ENCODE measurements around the gene CR1. TPM values are rescaled to one million over a fixed set of nuclear protein-coding genes. Genes with fewer than 3 reads are reported as not detected.

Gene CR1
- total and polyA plus RNA-seq, 2 of the 8 experiments (the other 6 are each of a cell fraction or from before 2014, with no cell fraction given) = 0.15 to 0.22 TPM

DNA sequence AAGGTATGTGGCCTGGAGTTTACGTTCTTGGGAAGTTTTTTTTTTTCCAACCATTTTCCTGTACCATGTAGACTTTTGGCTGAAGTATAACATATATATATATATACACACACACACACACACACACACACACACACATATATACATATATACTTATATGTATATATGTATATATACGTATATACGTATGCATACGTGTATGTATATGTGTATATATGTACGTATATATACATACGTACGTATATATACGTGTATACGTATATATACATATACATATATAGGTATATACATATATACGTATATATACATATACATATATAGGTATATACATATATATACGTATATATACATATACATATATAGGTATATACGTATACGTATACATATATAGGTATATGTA lies 18.9 kb downstream of the CR1 start:
- no peak overlapping the region for H2AFZ ChIP-seq (ENCODE audit: low read length)
- no peak overlapping the region for H4K91ac ChIP-seq (replicated peaks; ENCODE audit: insufficient read length, low read length)
- no peaks in the 10 kb centered on the region for H3K79me1 ChIP-seq (ENCODE audit: low read depth, low read length)
- DNase-seq (ENCODE audit: low read depth in 1 of 2, low spot score in 2 of 2) = no peak
- H2AK5ac ChIP-seq (ENCODE audit: low read depth, low read length) = no peak overlapping the region
- H3K4me1 ChIP-seq (replicated peaks in 1 of 4; ENCODE audit: control insufficient read depth in 3 of 4, insufficient read depth in 4 of 4, low read length in 3 of 4) = no peaks in the 10 kb centered on the region
- no peak overlapping the region for H2BK12ac ChIP-seq (ENCODE audit: low read depth, low read length)
- H3K4ac ChIP-seq (replicated peaks; ENCODE audit: insufficient read length, low read depth, low read length) = no peak overlapping the region
- H3K4me2 ChIP-seq (ENCODE audit: insufficient read depth in 1 of 2, low read depth in 2 of 2, low read length in 2 of 2) = no peak overlapping the region
- WGBS, 2 experiments (ENCODE audit: extremely low coverage in 1 of 2, insufficient coverage in 1 of 2, insufficient read length in 1 of 2, insufficient replicate concordance in 2 of 2, low coverage in 1 of 2, low lambda C conversion rate in 2 of 2, missing lambda C conversion rate in 1 of 2) = 85% methylated on average over 13 of the region's 13 CpGs; no CpG with 5 or more reads in 1 of the 2 experiments
- no peak overlapping the region for H2BK20ac ChIP-seq (ENCODE audit: low read length)
- H3K18ac ChIP-seq (ENCODE audit: extremely low read depth, low read length) = no peak overlapping the region
- no peak overlapping the region for H3K14ac ChIP-seq (ENCODE audit: insufficient read length)
- H4K5ac ChIP-seq (ENCODE audit: insufficient read length, low read depth, low read length) = no peak overlapping the region
- H3K36me3 ChIP-seq (ENCODE audit: control insufficient read depth in 2 of 4, insufficient read depth in 4 of 4, low read length in 3 of 4) = no peaks in the 10 kb centered on the region
- no peak overlapping the region for H3K4me3 ChIP-seq (ENCODE audit: extremely low read depth in 1 of 4, insufficient read depth in 2 of 4, low read depth in 3 of 4, low read length in 4 of 4)
- H2BK120ac ChIP-seq (replicated peaks; ENCODE audit: low read depth, low read length) = no peak overlapping the region
- no peak overlapping the region for H3K23ac ChIP-seq (ENCODE audit: insufficient read length)
- no peak overlapping the region for H3K27ac ChIP-seq (ENCODE audit: low read depth, low read length)
- no peaks in the 10 kb centered on the region for H4K20me1 ChIP-seq (replicated peaks in 1 of 2; ENCODE audit: control insufficient read depth in 1 of 2, insufficient read depth in 2 of 2, low read length in 2 of 2)
- CTCF ChIA-PET (ENCODE audit: partially characterized antibody) = no interaction called here
- no peak overlapping the region for H3K9ac ChIP-seq (replicated peaks in 1 of 4; ENCODE audit: extremely low read depth in 1 of 4, low read depth in 3 of 4, low read length in 3 of 4)
- POLR2A ChIA-PET (ENCODE audit: partially characterized antibody) = no interaction called here
- no peaks in the 10 kb centered on the region for H3K27me3 ChIP-seq (replicated peaks in 1 of 4; ENCODE audit: control insufficient read depth in 3 of 4, extremely low read depth in 1 of 4, insufficient read depth in 3 of 4, low read length in 3 of 4)
- no peaks in the 10 kb centered on the region for H3K79me2 ChIP-seq (ENCODE audit: control insufficient read depth in 1 of 2, insufficient read depth in 2 of 2, low read length in 2 of 2)
- no peaks in the 10 kb centered on the region for H3K9me3 ChIP-seq (ENCODE audit: insufficient read depth in 2 of 2, low read depth in 1 of 2, low read length in 1 of 2)
- H2BK15ac ChIP-seq (ENCODE audit: low read length) = no peak overlapping the region
- H3K56ac ChIP-seq (replicated peaks; ENCODE audit: insufficient read length, low read depth, low read length) = no peak overlapping the region
- no peak overlapping the region for H2BK5ac ChIP-seq (ENCODE audit: low read depth, low read length)
- H3K23me2 ChIP-seq (ENCODE audit: low read depth, low read length) = no peaks in the 10 kb centered on the region
- no peak overlapping the region for H4K8ac ChIP-seq (ENCODE audit: extremely low read depth, insufficient read depth, low read length)
- FAIRE-seq = no peak
- TF ChIP-seq CBX5 (IDR thresholded peaks at IDR 0.05; ENCODE audit: low read depth, low read length) (no peak), YY1 (IDR thresholded peaks at IDR 0.05; ENCODE audit: low read depth, low read length) (no peak), KDM1A (IDR thresholded peaks at IDR 0.05; ENCODE audit: borderline replicate concordance, low read length) (no peak), PHF8 (conservative IDR thresholded peaks at IDR 0.05; ENCODE audit: low read depth, low read length) (no peak), RFX5 (IDR thresholded peaks at IDR 0.05; ENCODE audit: borderline replicate concordance, low read depth, low read length) (no peak), ASH2L (IDR thresholded peaks at IDR 0.05; ENCODE audit: low read length) (no peak), HDAC2 (IDR thresholded peaks at IDR 0.05; ENCODE audit: borderline replicate concordance in 1 of 2, low read depth in 2 of 2, low read length in 2 of 2) (no peak), CEBPB (IDR thresholded peaks at IDR 0.05; ENCODE audit: low read depth, low read length) (no peak), RXRA (IDR thresholded peaks at IDR 0.05; ENCODE audit: insufficient read depth, low read depth, low read length) (no peak), SP4 (IDR thresholded peaks at IDR 0.05; ENCODE audit: low read length) (no peak), SUZ12 (IDR thresholded peaks at IDR 0.05; ENCODE audit: low read length) (no peak), SIX5 (IDR thresholded peaks at IDR 0.05; ENCODE audit: low read depth, low read length) (no peak), SRF (IDR thresholded peaks at IDR 0.05; ENCODE audit: low read depth, low read length) (no peak)
- TF ChIP-seq, protein P1, sequence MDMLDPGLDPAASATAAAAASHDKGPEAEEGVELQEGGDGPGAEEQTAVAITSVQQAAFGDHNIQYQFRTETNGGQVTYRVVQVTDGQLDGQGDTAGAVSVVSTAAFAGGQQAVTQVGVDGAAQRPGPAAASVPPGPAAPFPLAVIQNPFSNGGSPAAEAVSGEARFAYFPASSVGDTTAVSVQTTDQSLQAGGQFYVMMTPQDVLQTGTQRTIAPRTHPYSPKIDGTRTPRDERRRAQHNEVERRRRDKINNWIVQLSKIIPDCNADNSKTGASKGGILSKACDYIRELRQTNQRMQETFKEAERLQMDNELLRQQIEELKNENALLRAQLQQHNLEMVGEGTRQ (IDR thresholded peaks at IDR 0.05; ENCODE audit: low read length) = no peak
- TF ChIP-seq, protein P2, sequence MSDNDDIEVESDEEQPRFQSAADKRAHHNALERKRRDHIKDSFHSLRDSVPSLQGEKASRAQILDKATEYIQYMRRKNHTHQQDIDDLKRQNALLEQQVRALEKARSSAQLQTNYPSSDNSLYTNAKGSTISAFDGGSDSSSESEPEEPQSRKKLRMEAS (IDR thresholded peaks at IDR 0.05) = no peak
